Adrenal gland (tissue), 12 donors: ENCODE results near the gene DENND5B. TPM values are rescaled to one million over a fixed set of nuclear protein-coding genes. Genes with fewer than 3 reads are reported as not detected.

Source experiments
- DNase-seq, 7 donors: peaks; one replicate each; pipeline ENCODE4 v3.0.0-alpha.2; 2019 to 2020
- H3K27ac ChIP-seq, 5 donors: fragments of 200-600 bp; sonication (generic) in 4 of 5; 1 replicate in 3 of 5; 2 replicates in 2 of 5; pipeline versions ENCODE4 v1.5.1 to v1.8.0; 2016 to 2020; ENCODE audit warnings: mild to moderate bottlenecking in 1 of 5
- H3K27me3 ChIP-seq: fragments of 200-600 bp; 2 replicates; pipeline ENCODE4 v1.8.0; 2021
- H3K36me3 ChIP-seq, 2 donors: fragments of 200-600 bp; replicated peaks in 1 of 2; 1 replicate in 1 of 2; 2 replicates in 1 of 2; pipeline versions ENCODE4 v1.5.1 to v1.8.0; 2018 to 2022
- H3K4me1 ChIP-seq, 2 donors: fragments of 200-600 bp; replicated peaks in 1 of 2; 1 replicate in 1 of 2; 2 replicates in 1 of 2; pipeline versions ENCODE4 v1.5.1 to v1.8.0; 2018 to 2021
- H3K4me3 ChIP-seq, 4 donors: fragments of 200-600 bp; sonication (generic) in 3 of 4; one replicate each; pipeline ENCODE4 v1.5.1; 2016 to 2018
- H3K9me3 ChIP-seq, 3 donors: fragments of 200-600 bp; sonication (generic) in 1 of 3; replicated peaks in 1 of 3; 1 replicate in 2 of 3; 2 replicates in 1 of 3; pipeline versions ENCODE4 v1.5.1 to v1.8.0; 2016 to 2021
- POLR2A ChIP-seq, 2 donors: fragments of 450-650 bp; IDR thresholded peaks; one replicate each; pipeline ENCODE4 v1.6.1; 2017; ENCODE audit warnings: antibody characterized with exemption in 2 of 2, mild to moderate bottlenecking in 2 of 2, moderate library complexity in 1 of 2
- WGBS, 4 donors: extraction: QIAGEN DNeasy Blood & Tissue Kit in 2 of 4; methylation state at CpG; one replicate each; pipeline versions ENCODE4 v1.1.5 to v1.1.7; 2013 to 2017; 5-methylcytosine and 5-hydroxymethylcytosine counted together
- intact Hi-C, 2 donors: fragments of 100-400 bp; cut with DNase I; formaldehyde crosslinking; loops; one replicate each; pipeline versions ENCODE4 v1.14.1 to v1.15.0; 2022 to 2023
- polyA plus RNA-seq, 3 donors: library from polyadenylated mRNA; stranded (reverse); fragments of 200-250 nt in 2 of 3; fragments of 350-450 nt in 1 of 3; fragmentation: Illumina TruSeq in 1 of 3; extraction: RNeasy Lipid Tissue Mini Kit (QIAGEN cat#74804) in 1 of 3; gene quantifications; one replicate each; pipeline ENCODE4 v1.2.3, GENCODE V29; 2013 to 2014
- total RNA-seq, 9 donors: library from RNA; depleted of rRNA in 4 of 9; stranded (reverse); fragments of >200 nt in 4 of 9; fragments of 120-200 nt in 1 of 9; fragmentation: NEBNext Ultra II Directional in 1 of 9; extraction: Animal tissue kit (Norgen Biotek cat#: 25700) in 1 of 9; gene quantifications; one replicate each; pipeline versions ENCODE4 v1.1.0 to v1.2.4, GENCODE V29; 2013 to 2023
- TF ChIP-seq, protein P1 (sequence below), 6 experiments: fragments of 450-650 bp in 4 of 6; fragments of 200-600 bp in 2 of 6; sonication (generic) in 1 of 6; IDR thresholded peaks; 1 replicate in 5 of 6; 2 replicates in 1 of 6; pipeline versions ENCODE4 v1.5.1 to v1.8.0; 2016 to 2021; ENCODE audit warnings: antibody characterized with exemption in 6 of 6, mild to moderate bottlenecking in 2 of 6, moderate library complexity in 1 of 6
- donor health status: healthy with polysubstance abuse.
- donor health status: Bipolar disorder and iron deficiency.
- donor health status: DM: yes; HTN: yes; CAD: no.
- donor health status: DM: no; HTN: no; CAD: no.
- donor health status: DM: no; HTN: no; CAD: no.
- donor health status: DM: yes; HTN: yes; CAD: no.

The DENND5B gene
- total and polyA plus RNA-seq, 12 donors = 4.2 to 32.5 (median 23.0) TPM

DNA sequence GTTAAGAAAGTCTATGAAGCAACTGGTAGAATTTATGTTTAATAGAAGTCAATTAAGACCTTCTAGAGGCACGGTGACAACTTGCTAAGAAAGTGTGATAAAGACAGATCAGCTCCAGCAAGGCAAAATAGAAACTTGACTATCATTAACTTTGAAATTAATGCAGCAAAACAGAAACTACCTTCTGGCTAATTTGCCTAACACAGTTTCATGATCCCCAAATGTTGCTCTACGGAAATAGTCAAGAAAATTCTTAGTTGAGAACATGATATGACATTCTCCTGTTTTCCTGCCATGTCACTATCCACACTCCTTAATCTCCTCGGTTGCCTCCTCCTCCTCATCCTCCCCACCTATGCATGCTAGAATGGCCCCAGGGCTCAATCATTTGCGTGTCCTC is 4.2 kb downstream of the DENND5B start:
- Histone ChIP-seq H3K9me3 (no peaks in the 10 kb centered on the region), H3K27me3 (no peaks in the 10 kb centered on the region), H3K4me1 (peaks cover 0 to 15% of the 10 kb centered on the region in 2 donors), H3K36me3 (no peaks in the 10 kb centered on the region), H3K27ac (no peak overlapping the region), H3K4me3 (no peak overlapping the region)
- intact Hi-C loops = no loop called here
- TF ChIP-seq, protein P1, sequence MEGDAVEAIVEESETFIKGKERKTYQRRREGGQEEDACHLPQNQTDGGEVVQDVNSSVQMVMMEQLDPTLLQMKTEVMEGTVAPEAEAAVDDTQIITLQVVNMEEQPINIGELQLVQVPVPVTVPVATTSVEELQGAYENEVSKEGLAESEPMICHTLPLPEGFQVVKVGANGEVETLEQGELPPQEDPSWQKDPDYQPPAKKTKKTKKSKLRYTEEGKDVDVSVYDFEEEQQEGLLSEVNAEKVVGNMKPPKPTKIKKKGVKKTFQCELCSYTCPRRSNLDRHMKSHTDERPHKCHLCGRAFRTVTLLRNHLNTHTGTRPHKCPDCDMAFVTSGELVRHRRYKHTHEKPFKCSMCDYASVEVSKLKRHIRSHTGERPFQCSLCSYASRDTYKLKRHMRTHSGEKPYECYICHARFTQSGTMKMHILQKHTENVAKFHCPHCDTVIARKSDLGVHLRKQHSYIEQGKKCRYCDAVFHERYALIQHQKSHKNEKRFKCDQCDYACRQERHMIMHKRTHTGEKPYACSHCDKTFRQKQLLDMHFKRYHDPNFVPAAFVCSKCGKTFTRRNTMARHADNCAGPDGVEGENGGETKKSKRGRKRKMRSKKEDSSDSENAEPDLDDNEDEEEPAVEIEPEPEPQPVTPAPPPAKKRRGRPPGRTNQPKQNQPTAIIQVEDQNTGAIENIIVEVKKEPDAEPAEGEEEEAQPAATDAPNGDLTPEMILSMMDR (IDR thresholded peaks at IDR 0.05) = no peak
- no peak for TF ChIP-seq POLR2A (IDR thresholded peaks at IDR 0.05)
- 94 to 95% (median 95%) methylated on average over 4 of the region's 4 CpGs for WGBS, 4 donors
- DNase-seq = no peak

DNA sequence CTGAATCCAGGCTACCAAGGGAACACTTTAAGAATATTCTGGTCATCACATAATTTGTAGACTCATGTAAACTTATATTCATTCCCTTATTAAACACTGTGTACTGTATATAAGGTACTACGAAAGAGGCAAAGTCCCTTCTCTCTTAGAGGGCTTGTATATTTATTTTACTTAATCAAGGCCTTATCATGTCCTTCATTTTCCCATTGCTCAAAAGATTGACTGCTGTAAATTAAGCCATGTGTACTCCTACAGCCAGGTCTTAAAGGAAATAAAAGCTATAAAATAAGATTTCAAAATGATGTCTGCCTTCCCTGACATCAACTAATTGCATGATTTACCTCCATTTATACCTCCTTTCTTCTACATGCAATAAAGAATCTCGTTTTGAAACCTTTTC is 5.0 kb downstream of the DENND5B start:
- no peak for DNase-seq
- Histone ChIP-seq H3K36me3 (no peaks in the 10 kb centered on the region), H3K27ac (no peak overlapping the region), H3K4me3 (no peak overlapping the region), H3K4me1 (peaks cover 0 to 11% of the 10 kb centered on the region in 2 donors), H3K9me3 (no peaks in the 10 kb centered on the region), H3K27me3 (no peaks in the 10 kb centered on the region)
- no peak for TF ChIP-seq POLR2A (IDR thresholded peaks at IDR 0.05)
- TF ChIP-seq, protein P1 (IDR thresholded peaks at IDR 0.05) = no peak
- 82 to 87% (median 84%) methylated on average over 2 of the region's 2 CpGs for WGBS, 4 donors
- intact Hi-C loops = no loop called here

DNA sequence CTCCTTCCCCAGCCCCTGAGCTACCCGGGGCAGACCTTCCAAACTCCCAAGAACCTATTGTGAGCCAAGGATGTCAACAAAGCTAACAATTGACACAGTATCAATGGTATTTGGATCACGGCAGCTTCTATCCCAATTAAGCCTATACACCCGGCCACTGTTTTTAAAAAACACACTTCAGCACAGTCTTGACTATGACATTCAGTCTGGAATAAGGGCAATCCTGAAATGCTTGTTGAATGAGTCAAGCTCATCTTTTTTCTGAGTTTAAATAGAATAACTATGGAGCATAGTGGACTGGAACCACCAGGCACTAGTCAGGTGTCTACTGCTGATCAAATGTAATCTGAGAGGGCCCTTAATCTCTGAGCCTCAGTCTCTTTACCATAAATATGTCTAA is 5.7 kb downstream of the DENND5B start:
- intact Hi-C loops = no loop called here
- no peak for DNase-seq
- TF ChIP-seq, protein P1 (IDR thresholded peaks at IDR 0.05) = no peak
- 85 to 94% (median 88%) methylated on average over 3 of the region's 3 CpGs for WGBS, 4 donors
- Histone ChIP-seq H3K36me3 (no peaks in the 10 kb centered on the region), H3K4me1 (peaks cover 0 to 11% of the 10 kb centered on the region in 2 donors), H3K9me3 (no peaks in the 10 kb centered on the region), H3K27ac (no peak overlapping the region), H3K4me3 (no peak overlapping the region), H3K27me3 (no peaks in the 10 kb centered on the region)

DNA sequence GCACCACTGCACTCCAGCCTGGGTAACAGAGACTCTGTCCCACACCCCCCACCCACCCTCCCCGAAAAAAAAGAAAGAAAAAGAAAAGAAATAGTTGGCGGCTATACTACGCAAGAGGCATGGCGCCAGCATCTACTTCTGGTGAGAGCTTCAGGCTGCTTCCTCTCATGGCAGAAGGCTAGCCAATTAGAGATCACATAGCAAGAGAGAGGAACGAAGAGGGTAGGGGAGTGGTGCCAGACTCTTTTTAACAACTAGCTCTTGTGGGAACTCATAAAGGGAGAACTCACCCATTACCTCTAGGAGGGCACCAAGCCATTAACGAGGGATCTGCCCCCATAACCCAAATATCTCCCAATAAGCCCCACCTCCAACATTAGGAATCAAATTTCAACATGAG is 6.2 kb downstream of the DENND5B start:
- H3K4me3 ChIP-seq = no peak overlapping the region
- 88 to 92% (median 89%) methylated on average over 6 of the region's 6 CpGs for WGBS, 4 donors
- no peaks in the 10 kb centered on the region for H3K27me3 ChIP-seq
- intact Hi-C loops = no loop called here
- no peak overlapping the region for H3K27ac ChIP-seq
- DNase-seq = no peak
- no peaks in the 10 kb centered on the region for H3K36me3 ChIP-seq
- TF ChIP-seq POLR2A (IDR thresholded peaks at IDR 0.05) = no peak
- TF ChIP-seq, protein P1 (IDR thresholded peaks at IDR 0.05) = no peak
- H3K9me3 ChIP-seq = no peaks in the 10 kb centered on the region
- H3K4me1 ChIP-seq = peaks cover 0 to 11% of the 10 kb centered on the region in 2 donors
